K562 (cell line): ENCODE data around the gene FGF1. TPM values are rescaled to one million over a fixed set of nuclear protein-coding genes. Genes with fewer than 3 reads are reported as not detected.

ENCODE experiments used
- ATAC-seq: fragments of 200-7000 bp; cut with Tn5 transposase; 3 replicates; pipeline ENCODE4 v1.9.1; 2020; ENCODE audit warnings: moderate library complexity
- BruUV-seq: library from RNA; stranded (reverse); fragments of 400-500 nt; replicated peaks from 2 replicates; lab custom pipeline; 2021; lab: Mats Ljungman, UMichigan
- CTCF ChIA-PET: fragments of 300-600 bp; formaldehyde crosslinking; extraction: SDS; loops from one replicate; lab custom pipeline; 2021; ENCODE audit warnings: low intra/inter-chr PET ratio; lab: Yijun Ruan, JAX
- POLR2A ChIA-PET: fragments of 300-600, 350-650 bp; sonication (Branson Sonifier 250); formaldehyde crosslinking; extraction: SDS; loops from one replicate; lab custom pipeline; 2021; ENCODE audit warnings: antibody characterized with exemption, inconsistent platforms; lab: Yijun Ruan, JAX
- DNase-seq, 4 experiments: peaks; one replicate each; pipeline versions ENCODE4 v3.0.0 to v3.0.0-alpha.2; 2011 to 2018; ENCODE audit warnings: low spot score in 3 of 4, mixed read lengths in 3 of 4; ENCODE audit errors: extremely low read depth in 1 of 4
- FAIRE-seq: peaks from 2 replicates; lab custom pipeline; 2011; peaks lifted over from hg19 to GRCh38; lab: Jason Lieb, UNC
- H2AFZ ChIP-seq: 2 replicates; pipeline ENCODE4 v1.6.0; 2011; ENCODE audit warnings: low read depth, low read length, control low read depth, inconsistent platforms
- H3K27ac ChIP-seq: fragments of 200-600 bp; 3 replicates; pipeline ENCODE4 v1.8.0; 2011; ENCODE audit warnings: low read depth, mild to moderate bottlenecking, control low read depth, inconsistent platforms, low read length, moderate library complexity, mixed read lengths; ENCODE audit errors: extremely low read depth
- H3K27me3 ChIP-seq, 2 experiments: fragments of 300-600 bp in 1 of 2; 2 replicates in 1 of 2; 3 replicates in 1 of 2; pipeline versions ENCODE4 v1.6.0 to v1.8.0; 2011; ENCODE audit warnings: inconsistent platforms in 2 of 2, low read length in 2 of 2, mild to moderate bottlenecking in 1 of 2, mixed read lengths in 1 of 2, moderate library complexity in 1 of 2; ENCODE audit not compliant: control insufficient read depth in 2 of 2, insufficient read depth in 2 of 2
- H3K36me3 ChIP-seq: fragments of 300-600 bp; 3 replicates; pipeline ENCODE4 v1.8.0; 2011; ENCODE audit warnings: mild to moderate bottlenecking, low read length, inconsistent platforms; ENCODE audit not compliant: control insufficient read depth, insufficient read depth
- H3K4me1 ChIP-seq, 2 experiments: fragments of 200-600 bp in 1 of 2; replicated peaks in 1 of 2; 2 replicates in 1 of 2; 3 replicates in 1 of 2; pipeline versions ENCODE4 v1.5.1 to v1.8.0; 2011; ENCODE audit warnings: inconsistent platforms in 2 of 2, low read length in 2 of 2, mild to moderate bottlenecking in 1 of 2, mixed read lengths in 1 of 2, moderate library complexity in 1 of 2; ENCODE audit not compliant: control insufficient read depth in 2 of 2, insufficient read depth in 2 of 2
- H3K4me2 ChIP-seq: 2 replicates; pipeline ENCODE4 v1.6.1; 2011; ENCODE audit warnings: low read length, control low read depth, inconsistent platforms, mixed read lengths; ENCODE audit not compliant: insufficient read depth
- H3K4me3 ChIP-seq: fragments of 200-600 bp; sonication (generic), shearing (Covaris generic); 2 replicates; pipeline ENCODE4 v1.5.1; 2016; ENCODE audit warnings: control low read depth, inconsistent platforms
- H3K79me2 ChIP-seq: fragments of 200-600 bp; 3 replicates; pipeline ENCODE4 v1.8.0; 2011; ENCODE audit warnings: low read length, inconsistent platforms; ENCODE audit not compliant: control insufficient read depth, insufficient read depth
- H3K9ac ChIP-seq, 2 experiments: 2 replicates each; pipeline versions ENCODE4 v1.6.0 to v1.6.1; 2011; ENCODE audit warnings: low read depth in 2 of 2, low read length in 2 of 2, control low read depth in 1 of 2, inconsistent platforms in 1 of 2, mild to moderate bottlenecking in 1 of 2, mixed read lengths in 1 of 2; ENCODE audit not compliant: insufficient read depth in 1 of 2
- H3K9me1 ChIP-seq: one replicate; pipeline ENCODE4 v1.6.0; 2011; ENCODE audit warnings: inconsistent platforms, mild to moderate bottlenecking, low read length, moderate library complexity; ENCODE audit not compliant: control insufficient read depth, insufficient read depth
- H3K9me3 ChIP-seq: replicated peaks from 2 replicates; pipeline ENCODE4 v1.5.1; 2011; ENCODE audit warnings: low read depth, low read length, inconsistent platforms; ENCODE audit not compliant: control insufficient read depth, insufficient read depth
- H4K20me1 ChIP-seq: replicated peaks from 2 replicates; pipeline ENCODE4 v1.6.1; 2011; ENCODE audit warnings: low read length, inconsistent platforms, mixed read lengths; ENCODE audit not compliant: control insufficient read depth, insufficient read depth
- C11orf30 ChIP-seq: fragments of 450-650 bp; IDR thresholded peaks from 2 replicates; pipeline ENCODE4 v1.6.1; 2016; ENCODE audit warnings: low read depth, mild to moderate bottlenecking
- FOSL1 ChIP-seq: fragments of 200-800 bp; sonication (Bioruptor generic); conservative IDR thresholded peaks from 2 replicates; pipeline ENCODE4 v1.6.1; 2016; ENCODE audit warnings: missing genetic modification characterization, missing compliant biosample characterization
- GABPB2 ChIP-seq: fragments of 250-450 bp; sonication (Bioruptor Pico); conservative IDR thresholded peaks from 2 replicates; pipeline ENCODE4 v1.5.1; 2021; ENCODE audit warnings: mild to moderate bottlenecking
- HNRNPK ChIP-seq: fragments of 200-400 bp; formaldehyde crosslinking; IDR thresholded peaks from one replicate; pipeline ENCODE4 v1.6.1; 2018; ENCODE audit warnings: mild to moderate bottlenecking, low read depth, low read length; ENCODE audit not compliant: poor library complexity, severe bottlenecking
- MEF2D ChIP-seq: conservative IDR thresholded peaks from 2 replicates; pipeline ENCODE4 v1.6.1; 2016; ENCODE audit warnings: low read depth, missing genetic modification characterization, missing compliant biosample characterization
- NFIC ChIP-seq: fragments of 450-650 bp; IDR thresholded peaks from 2 replicates; pipeline ENCODE4 v1.6.1; 2017; ENCODE audit warnings: mild to moderate bottlenecking, inconsistent platforms
- PHB ChIP-seq: fragments of 250-450 bp; sonication (Bioruptor Pico); IDR thresholded peaks from 2 replicates; pipeline ENCODE4 v1.5.0; 2021
- TAL1 ChIP-seq: fragments of 450-650 bp; IDR thresholded peaks from 2 replicates; pipeline ENCODE4 v1.6.1; 2016; ENCODE audit warnings: mild to moderate bottlenecking
- TSC22D4 ChIP-seq: fragments of 450-650 bp; IDR thresholded peaks from 2 replicates; pipeline ENCODE4 v1.6.1; 2016; ENCODE audit warnings: missing genetic modification characterization, missing biosample characterization, control low read depth
- ZNF121 ChIP-seq: sonication (generic); formaldehyde crosslinking; conservative IDR thresholded peaks from 2 replicates; pipeline ENCODE4 v1.8.0; 2022; ENCODE audit warnings: missing genetic modification reagents
- ZNF143 ChIP-seq: sonication (generic); formaldehyde crosslinking; IDR thresholded peaks from 2 replicates; pipeline ENCODE4 v1.9.0; 2022; ENCODE audit warnings: mild to moderate bottlenecking, missing genetic modification reagents
- WGBS: fragments of 100-300 bp; shearing (Covaris generic); methylation state at CpG from one replicate; pipeline ENCODE4 v1.1.6; 2016; ENCODE audit warnings: low coverage, mixed read lengths; ENCODE audit not compliant: insufficient coverage; ENCODE audit errors: missing lambda C conversion rate; 5-methylcytosine and 5-hydroxymethylcytosine counted together
- in situ Hi-C: fragments of 300-500 bp; cut with MboI; formaldehyde crosslinking; loops from 4 replicates; pipeline ENCODE4 v1.15.0; 2018; ENCODE audit warnings: inconsistent platforms, mixed read lengths
- intact Hi-C: fragments of 100-400 bp; cut with micrococcal nuclease; formaldehyde crosslinking; loops from 2 replicates; pipeline ENCODE4 v1.14.2; 2022
- polyA plus RNA-seq, 8 experiments: library from polyadenylated mRNA; depleted of rRNA in 4 of 8; stranded (reverse) in 5 of 8; unstranded in 3 of 8; fragments of >200 nt; fragmentation: Nextera tagmentation in 2 of 8; fragmentation: Illumina TruSeq in 1 of 8; extraction: Ambion mirVana in 2 of 8; extraction: Trizol in 1 of 8; gene quantifications; 2 replicates each; pipeline versions ENCODE4 v1.2.1 to v1.2.3, GENCODE V29; 2011 to 2014; ENCODE audit warnings: inconsistent platforms in 1 of 8, missing spikeins in 1 of 8
- total RNA-seq, 7 experiments: library from RNA; depleted of rRNA in 6 of 7; stranded (reverse); fragments of >200 nt in 6 of 7; fragmentation: Illumina TruSeq in 2 of 7; extraction: Trizol in 2 of 7; gene quantifications; 2 replicates each; pipeline versions ENCODE4 v1.2.1 to v1.2.3, GENCODE V29; 2011 to 2021; ENCODE audit warnings: low replicate concordance in 1 of 7
- TF ChIP-seq, protein P1 (sequence below): fragments of 200-800 bp; sonication (Bioruptor generic); IDR thresholded peaks from 2 replicates; pipeline ENCODE4 v1.6.1; 2017; ENCODE audit warnings: missing genetic modification characterization, missing compliant biosample characterization

FGF1 gene
- total and polyA plus RNA-seq, 9 of the 15 experiments (the other 6 are each of a cell fraction or from before 2014, with no cell fraction given): not detected

DNA sequence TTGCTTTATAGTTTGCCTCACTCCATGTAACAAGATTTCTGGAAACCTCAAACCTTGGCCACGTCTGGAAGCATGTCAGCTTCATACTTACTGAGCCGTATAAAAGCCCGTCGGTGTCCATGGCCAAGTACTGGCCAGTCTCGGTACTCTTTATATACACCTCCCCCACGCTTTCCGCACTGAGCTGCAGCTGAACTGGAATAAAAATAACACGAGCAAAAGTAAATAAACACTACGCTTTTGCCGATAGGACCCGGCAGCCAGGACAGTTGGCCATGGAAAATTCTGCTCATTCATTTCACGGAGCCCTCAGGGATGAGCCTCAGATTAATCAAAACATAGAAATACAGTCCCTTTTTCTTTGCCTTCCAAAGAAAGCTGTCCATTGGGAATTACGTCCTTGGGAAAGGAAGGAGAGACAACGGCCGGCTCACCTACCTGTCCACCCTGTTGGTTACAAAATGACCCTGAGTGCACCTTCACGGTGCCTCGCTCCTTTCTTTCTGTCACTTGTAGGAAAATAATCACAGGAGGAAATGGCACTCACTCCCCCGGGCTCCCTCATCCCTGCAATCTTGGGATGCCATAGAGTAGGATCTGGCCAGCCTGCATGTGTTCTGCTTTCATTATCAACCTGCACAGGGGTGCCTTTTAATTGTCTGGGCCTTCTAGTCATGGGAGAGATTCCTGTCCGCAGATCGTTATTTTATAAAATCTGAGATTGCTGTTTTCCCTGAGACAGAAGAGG lies 85.1 kb downstream of the FGF1 start (continued):
- TF ChIP-seq ZNF121 (CRISPR knock-in tag) (no peak), GABPB2 (CRISPR knock-in tag) (no peak), MEF2D (tag) (peak; percentile 46; the same call in 1 of the 2 replicates), PHB (CRISPR knock-in tag) (no peak), FOSL1 (peak; percentile 39; the same call in 1 of the 2 replicates), HNRNPK (no peak), TSC22D4 (tag) (no peak)
- TF ChIP-seq, protein P1, sequence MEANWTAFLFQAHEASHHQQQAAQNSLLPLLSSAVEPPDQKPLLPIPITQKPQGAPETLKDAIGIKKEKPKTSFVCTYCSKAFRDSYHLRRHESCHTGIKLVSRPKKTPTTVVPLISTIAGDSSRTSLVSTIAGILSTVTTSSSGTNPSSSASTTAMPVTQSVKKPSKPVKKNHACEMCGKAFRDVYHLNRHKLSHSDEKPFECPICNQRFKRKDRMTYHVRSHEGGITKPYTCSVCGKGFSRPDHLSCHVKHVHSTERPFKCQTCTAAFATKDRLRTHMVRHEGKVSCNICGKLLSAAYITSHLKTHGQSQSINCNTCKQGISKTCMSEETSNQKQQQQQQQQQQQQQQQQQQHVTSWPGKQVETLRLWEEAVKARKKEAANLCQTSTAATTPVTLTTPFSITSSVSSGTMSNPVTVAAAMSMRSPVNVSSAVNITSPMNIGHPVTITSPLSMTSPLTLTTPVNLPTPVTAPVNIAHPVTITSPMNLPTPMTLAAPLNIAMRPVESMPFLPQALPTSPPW: no peak
- TF ChIP-seq, all 486 proteins: peak for 4

DNA sequence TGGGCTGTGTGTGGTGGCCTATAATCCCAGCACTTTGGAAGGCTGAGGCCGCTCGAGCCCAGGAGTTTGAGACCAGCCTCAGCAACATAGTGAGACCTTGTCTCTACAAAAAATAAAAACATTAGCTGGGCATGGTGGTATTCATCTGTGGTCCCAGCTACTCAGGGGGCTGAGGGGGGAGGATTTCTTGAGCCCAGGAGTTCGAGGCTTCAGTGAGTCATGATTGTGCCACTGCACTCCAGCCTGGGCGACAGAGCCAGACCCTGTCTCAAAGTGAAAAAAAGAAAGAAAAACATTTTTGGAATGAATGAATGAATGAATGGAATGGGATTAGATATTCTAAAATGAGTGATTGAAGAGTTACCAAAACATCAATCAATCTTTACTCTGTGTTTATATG lies 85.8 kb downstream of the FGF1 start:
- peaks cover 19 to 21% of the 10 kb centered on the region in 2 experiments for H3K27me3 ChIP-seq
- no peaks in the 10 kb centered on the region for H3K36me3 ChIP-seq
- H3K9me1 ChIP-seq: no peaks in the 10 kb centered on the region
- no peak for DNase-seq
- H3K9ac ChIP-seq: no peak overlapping the region
- ATAC-seq: no peak
- no peak overlapping the region for H3K4me2 ChIP-seq
- BruUV-seq: no TSS peak
- in situ Hi-C loops: no loop called here
- no peak overlapping the region for H3K4me3 ChIP-seq
- intact Hi-C loops: no loop called here
- ChIA-PET POLR2A (interaction anchor here (1.0 kb wide), 1 partner anchor 18 kb away, joined by 3 read pairs; no protein-coding TSS in a partner anchor), CTCF (no interaction called here)
- no peaks in the 10 kb centered on the region; the same call in 1 of the 2 replicates for H4K20me1 ChIP-seq
- H3K4me1 ChIP-seq: peaks cover 4% of the 10 kb centered on the region in 2 experiments; a peak in 4 of 5 replicates
- TF ChIP-seq ZNF143 (CRISPR knock-in tag) (no peak), NFIC (no peak), C11orf30 (no peak), TAL1 (no peak)
- TF ChIP-seq, all 486 proteins: peak for 0
- Histone ChIP-seq H3K27ac (no peak overlapping the region), H3K9me3 (no peaks in the 10 kb centered on the region), H2AFZ (no peak overlapping the region), H3K79me2 (no peaks in the 10 kb centered on the region)
- 7% methylated on average over 4 of the region's 4 CpGs for WGBS
- FAIRE-seq: no peak
